Cardiac fibroblast (primary cell): ENCODE results near the gene BOD1L2.

ENCODE experiments used
- DNase-seq, 2 donors: peaks; one replicate each; pipeline versions ENCODE4 v3.0.0 to v3.0.0-alpha.2; 2010; ENCODE audit warnings: low read depth in 2 of 2
- H3K4me3 ChIP-seq, 2 donors: replicated peaks in 1 of 2; 1 replicate in 1 of 2; 2 replicates in 1 of 2; pipeline ENCODE4 v1.5.1; 2011; ENCODE audit warnings: low read depth in 2 of 2, low read length in 2 of 2, mild to moderate bottlenecking in 2 of 2, moderate library complexity in 1 of 2
- TF ChIP-seq, protein P1 (sequence below): IDR thresholded peaks from one replicate; pipeline ENCODE4 v1.5.1; 2011; ENCODE audit warnings: low read depth, mild to moderate bottlenecking, low read length, inconsistent platforms

The BOD1L2 gene

GRCh38 chr18:57167617-57168308, 20.9 kb downstream of the BOD1L2 start:
- H3K4me3 ChIP-seq, result no peak overlapping the region
- no peak for DNase-seq
- TF ChIP-seq, protein P1, sequence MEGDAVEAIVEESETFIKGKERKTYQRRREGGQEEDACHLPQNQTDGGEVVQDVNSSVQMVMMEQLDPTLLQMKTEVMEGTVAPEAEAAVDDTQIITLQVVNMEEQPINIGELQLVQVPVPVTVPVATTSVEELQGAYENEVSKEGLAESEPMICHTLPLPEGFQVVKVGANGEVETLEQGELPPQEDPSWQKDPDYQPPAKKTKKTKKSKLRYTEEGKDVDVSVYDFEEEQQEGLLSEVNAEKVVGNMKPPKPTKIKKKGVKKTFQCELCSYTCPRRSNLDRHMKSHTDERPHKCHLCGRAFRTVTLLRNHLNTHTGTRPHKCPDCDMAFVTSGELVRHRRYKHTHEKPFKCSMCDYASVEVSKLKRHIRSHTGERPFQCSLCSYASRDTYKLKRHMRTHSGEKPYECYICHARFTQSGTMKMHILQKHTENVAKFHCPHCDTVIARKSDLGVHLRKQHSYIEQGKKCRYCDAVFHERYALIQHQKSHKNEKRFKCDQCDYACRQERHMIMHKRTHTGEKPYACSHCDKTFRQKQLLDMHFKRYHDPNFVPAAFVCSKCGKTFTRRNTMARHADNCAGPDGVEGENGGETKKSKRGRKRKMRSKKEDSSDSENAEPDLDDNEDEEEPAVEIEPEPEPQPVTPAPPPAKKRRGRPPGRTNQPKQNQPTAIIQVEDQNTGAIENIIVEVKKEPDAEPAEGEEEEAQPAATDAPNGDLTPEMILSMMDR, result no peak

GRCh38 chr18:57171026-57171425, 24.1 kb downstream of the BOD1L2 start:
- DNase-seq, result no peak
- H3K4me3 ChIP-seq, result no peak overlapping the region
- TF ChIP-seq, protein P1, result no peak

DNA sequence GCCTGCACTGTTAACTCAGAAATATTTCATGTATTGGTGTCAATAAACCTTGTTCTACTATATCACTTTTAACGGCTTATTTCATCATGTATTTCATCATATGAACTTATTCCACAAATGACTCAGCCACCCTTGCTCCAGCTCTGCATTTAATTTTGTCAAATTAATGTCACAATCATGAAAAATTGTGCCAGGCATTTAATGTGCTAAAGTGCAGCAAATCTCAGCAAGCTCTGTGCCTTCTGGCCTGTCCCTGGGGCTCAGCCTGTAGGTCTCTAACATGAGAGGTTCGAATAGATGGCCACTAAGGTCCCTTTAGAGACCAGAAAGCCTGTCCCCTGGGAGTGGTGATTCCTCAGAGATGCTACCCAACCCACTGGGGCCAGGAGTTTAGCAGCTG, 28.6 kb downstream of the BOD1L2 start:
- no peak overlapping the region for H3K4me3 ChIP-seq
- no peak for DNase-seq
- TF ChIP-seq, protein P1, result no peak

DNA sequence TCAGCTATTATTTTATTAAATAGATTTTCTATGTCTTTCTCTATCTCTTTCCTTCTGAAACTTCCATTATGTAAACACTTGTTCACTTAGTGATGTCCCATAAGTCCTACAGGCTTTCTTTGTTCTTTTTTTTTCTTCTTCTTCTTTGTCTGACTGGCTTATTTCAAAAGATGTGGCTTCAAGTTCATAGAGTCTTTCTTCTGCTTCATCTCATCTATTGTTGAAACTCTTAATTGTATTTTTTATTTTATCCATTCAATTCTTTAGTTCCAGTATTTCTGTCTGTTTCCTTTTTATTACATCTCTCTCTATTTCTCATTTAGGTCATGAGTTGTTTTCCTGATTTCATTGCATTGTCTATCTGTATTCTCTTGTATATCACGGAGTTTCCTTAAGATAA, 38.5 kb downstream of the BOD1L2 start:
- H3K4me3 ChIP-seq, result no peak overlapping the region
- no peak for DNase-seq
- TF ChIP-seq, protein P1, result no peak

DNA sequence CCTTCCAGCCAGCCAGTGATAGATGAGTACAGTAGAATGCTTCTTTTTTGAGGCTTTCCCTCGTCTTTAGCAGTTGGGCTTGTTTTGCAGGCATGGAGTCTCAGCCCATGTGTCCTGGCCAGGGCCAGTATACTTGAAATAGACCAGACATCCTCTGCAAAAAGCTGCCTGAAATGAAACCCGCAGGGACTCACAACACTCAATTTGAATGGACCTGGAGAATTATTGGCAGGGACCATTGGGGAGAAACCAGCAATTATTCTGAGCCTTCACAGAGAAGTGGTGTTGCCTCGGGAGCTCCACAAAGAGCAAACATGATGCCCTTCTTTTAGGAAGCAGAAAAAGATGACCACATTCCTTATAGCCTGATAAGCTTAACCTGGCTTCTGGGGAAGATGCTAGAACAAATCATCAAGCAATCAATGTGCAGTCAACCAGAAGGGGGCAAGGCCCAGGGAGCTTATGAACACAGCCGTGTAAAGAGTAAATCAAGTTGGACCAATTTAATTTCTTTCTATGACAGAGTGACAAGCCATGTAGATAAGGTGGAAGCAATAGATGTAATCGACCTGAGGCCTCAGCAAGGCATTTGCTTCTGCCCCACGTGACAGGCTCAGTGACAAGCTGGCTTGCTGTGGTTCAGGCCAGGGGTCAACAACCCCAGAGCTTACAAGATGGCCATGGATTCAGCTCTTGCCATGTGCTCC, 42.1 kb downstream of the BOD1L2 start:
- TF ChIP-seq, protein P1, result no peak
- no peak overlapping the region for H3K4me3 ChIP-seq

DNA sequence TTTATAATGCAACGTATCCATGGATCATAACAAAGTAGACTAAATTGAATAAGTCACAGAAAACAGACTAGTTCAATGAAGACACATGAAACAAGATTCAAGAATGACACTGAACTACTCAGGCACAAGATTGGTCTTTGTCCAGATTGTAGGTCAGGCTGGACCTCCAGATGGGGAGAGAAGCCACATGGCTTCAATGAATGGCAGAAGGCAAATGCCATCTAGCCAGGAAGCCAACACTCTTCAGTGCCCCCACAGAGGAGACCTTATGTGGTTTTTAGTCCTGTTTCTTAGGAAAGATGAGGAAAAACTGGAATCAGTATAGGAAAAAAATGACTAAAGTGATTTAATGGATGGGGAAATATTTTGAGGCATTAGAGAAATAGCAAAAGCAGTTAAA, 43.1 kb downstream of the BOD1L2 start:
- no peak for DNase-seq
- TF ChIP-seq, protein P1, result no peak
- no peak overlapping the region for H3K4me3 ChIP-seq

More for the DNA sequence above, 42.1 kb downstream of the BOD1L2 start:
- DNase-seq, result no peak
